ENCODE measurements around the gene SCNN1G.

SCNN1G gene

GRCh38 chr16:23152386-23153178 is 30.0 kb upstream of the SCNN1G start:
- Histone ChIP-seq H3K27me3 (ENCODE audit: control insufficient read depth, insufficient read depth, low read length, poor library complexity, severe bottlenecking) (peaks cover 18% of the 10 kb centered on the region), H3K9me3 (ENCODE audit: control insufficient read depth, low read length) (no peaks in the 10 kb centered on the region), H3K4me3 (ENCODE audit: insufficient read depth, low read depth, low read length) (no peak overlapping the region), H3K36me3 (ENCODE audit: control insufficient read depth, insufficient read depth, low read length) (no peaks in the 10 kb centered on the region), H3K27ac (ENCODE audit: insufficient read depth, low read depth, low read length, poor library complexity, severe bottlenecking) (no peak overlapping the region), H3K4me1 (ENCODE audit: control insufficient read depth, insufficient read depth, low read length) (peaks cover 3% of the 10 kb centered on the region)
- WGBS, 2 experiments = 91 to 92% methylated on average over 12 of the region's 12 CpGs

- Histone ChIP-seq H3K27me3 (ENCODE audit: control insufficient read depth, insufficient read depth, low read length, poor library complexity, severe bottlenecking) (peaks cover 10% of the 10 kb centered on the region), H3K4me1 (ENCODE audit: control insufficient read depth, insufficient read depth, low read length) (no peaks in the 10 kb centered on the region), H3K4me3 (ENCODE audit: insufficient read depth, low read depth, low read length) (no peak overlapping the region), H3K27ac (ENCODE audit: insufficient read depth, low read depth, low read length, poor library complexity, severe bottlenecking) (no peak overlapping the region), H3K36me3 (ENCODE audit: control insufficient read depth, insufficient read depth, low read length) (no peaks in the 10 kb centered on the region), H3K9me3 (ENCODE audit: control insufficient read depth, low read length) (no peaks in the 10 kb centered on the region)
- 36 to 38% methylated on average over 7 of the region's 7 CpGs for WGBS, 2 experiments
These were observed 27.0 kb upstream of the SCNN1G start for GRCh38 chr16:23155445-23156049.

DNA sequence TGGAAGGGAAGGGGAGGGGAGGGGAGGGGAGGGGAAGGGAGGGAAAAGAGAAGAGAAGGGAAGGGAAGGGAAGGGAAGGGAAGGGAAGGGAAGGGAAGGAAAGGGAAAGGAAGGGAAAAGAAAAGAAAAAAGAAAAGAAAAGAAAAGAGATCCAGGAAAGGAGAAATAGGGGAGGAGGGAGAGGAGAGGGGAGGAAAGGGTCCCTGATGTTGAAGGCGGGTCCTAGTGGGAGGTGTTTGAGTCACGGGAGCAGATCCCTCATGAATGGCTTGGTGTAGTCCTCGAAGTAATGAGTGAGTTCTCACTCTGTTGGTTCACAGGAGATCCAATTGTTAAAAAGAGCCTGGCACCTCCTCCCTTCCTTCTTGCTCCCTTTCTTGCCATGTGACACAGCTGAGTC is 26.4 kb upstream of the SCNN1G start:
- 75 to 83% methylated on average over 3 of the region's 3 CpGs for WGBS, 2 experiments
- Histone ChIP-seq H3K9me3 (ENCODE audit: control insufficient read depth, low read length) (no peaks in the 10 kb centered on the region), H3K36me3 (ENCODE audit: control insufficient read depth, insufficient read depth, low read length) (no peaks in the 10 kb centered on the region), H3K4me3 (ENCODE audit: insufficient read depth, low read depth, low read length) (no peak overlapping the region), H3K27ac (ENCODE audit: insufficient read depth, low read depth, low read length, poor library complexity, severe bottlenecking) (no peak overlapping the region), H3K27me3 (ENCODE audit: control insufficient read depth, insufficient read depth, low read length, poor library complexity, severe bottlenecking) (peaks cover 4% of the 10 kb centered on the region), H3K4me1 (ENCODE audit: control insufficient read depth, insufficient read depth, low read length) (no peaks in the 10 kb centered on the region)

DNA sequence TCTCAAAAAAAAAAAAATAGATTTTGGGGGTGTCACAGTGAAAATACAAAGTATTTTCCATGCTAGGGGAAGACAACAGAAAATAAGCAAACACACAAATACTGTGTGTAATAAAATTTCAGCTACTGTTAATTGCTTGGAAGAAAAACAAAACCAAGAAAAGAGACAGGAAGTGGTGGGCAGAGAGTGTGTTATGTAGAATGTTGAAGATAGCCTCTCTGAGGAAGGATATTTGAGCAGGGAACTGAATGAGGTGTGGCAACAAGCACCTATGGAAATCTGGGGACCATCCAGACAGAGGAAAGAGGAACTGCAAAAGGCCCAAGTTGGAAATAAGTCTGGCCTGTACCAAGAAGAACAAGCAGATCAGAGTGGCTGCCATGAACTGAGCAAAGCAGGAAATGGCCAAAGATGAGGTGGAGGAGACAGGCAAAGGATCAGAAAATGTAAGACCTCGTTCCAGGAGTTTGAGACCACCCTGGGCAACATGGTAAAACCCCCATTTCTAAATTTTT is 25.5 kb upstream of the SCNN1G start:
- no peak overlapping the region for H3K4me3 ChIP-seq (ENCODE audit: insufficient read depth, low read depth, low read length)
- H3K36me3 ChIP-seq (ENCODE audit: control insufficient read depth, insufficient read depth, low read length) = no peaks in the 10 kb centered on the region
- H3K9me3 ChIP-seq (ENCODE audit: control insufficient read depth, low read length) = no peaks in the 10 kb centered on the region
- H3K4me1 ChIP-seq (ENCODE audit: control insufficient read depth, insufficient read depth, low read length) = no peaks in the 10 kb centered on the region
- WGBS, 2 experiments = 70 to 83% methylated on average over 1 of the region's 1 CpG
- no peak overlapping the region for H3K27ac ChIP-seq (ENCODE audit: insufficient read depth, low read depth, low read length, poor library complexity, severe bottlenecking)
- H3K27me3 ChIP-seq (ENCODE audit: control insufficient read depth, insufficient read depth, low read length, poor library complexity, severe bottlenecking) = peaks cover 3% of the 10 kb centered on the region

DNA sequence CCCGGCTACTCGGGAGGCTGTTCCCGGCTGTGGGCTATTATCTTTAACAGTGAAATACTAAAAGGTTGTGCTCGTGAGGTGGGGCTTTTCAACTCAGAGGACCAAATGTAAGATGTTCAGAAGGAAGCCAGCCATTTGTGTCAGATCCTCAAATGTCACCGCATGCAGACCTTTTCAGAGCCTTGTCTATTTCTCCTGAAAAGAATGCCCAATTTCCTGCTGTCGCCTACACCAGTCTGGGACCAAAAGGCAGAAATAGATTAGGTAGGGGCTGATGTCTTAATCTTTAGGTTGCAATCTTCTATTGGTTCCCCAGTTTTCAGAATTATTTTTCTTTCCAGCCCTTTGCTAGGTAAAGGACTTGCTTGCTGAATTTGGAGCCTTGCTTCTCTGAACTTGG is 24.4 kb upstream of the SCNN1G start:
- WGBS, 2 experiments = 93 to 95% methylated on average over 6 of the region's 6 CpGs
- Histone ChIP-seq H3K27ac (ENCODE audit: insufficient read depth, low read depth, low read length, poor library complexity, severe bottlenecking) (no peak overlapping the region), H3K36me3 (ENCODE audit: control insufficient read depth, insufficient read depth, low read length) (no peaks in the 10 kb centered on the region), H3K27me3 (ENCODE audit: control insufficient read depth, insufficient read depth, low read length, poor library complexity, severe bottlenecking) (no peaks in the 10 kb centered on the region), H3K4me1 (ENCODE audit: control insufficient read depth, insufficient read depth, low read length) (no peaks in the 10 kb centered on the region), H3K9me3 (ENCODE audit: control insufficient read depth, low read length) (no peaks in the 10 kb centered on the region), H3K4me3 (ENCODE audit: insufficient read depth, low read depth, low read length) (no peak overlapping the region)

- Histone ChIP-seq H3K36me3 (ENCODE audit: control insufficient read depth, insufficient read depth, low read length) (no peaks in the 10 kb centered on the region), H3K4me3 (ENCODE audit: insufficient read depth, low read depth, low read length) (no peak overlapping the region), H3K4me1 (ENCODE audit: control insufficient read depth, insufficient read depth, low read length) (no peaks in the 10 kb centered on the region), H3K27me3 (ENCODE audit: control insufficient read depth, insufficient read depth, low read length, poor library complexity, severe bottlenecking) (no peaks in the 10 kb centered on the region), H3K9me3 (ENCODE audit: control insufficient read depth, low read length) (no peaks in the 10 kb centered on the region), H3K27ac (ENCODE audit: insufficient read depth, low read depth, low read length, poor library complexity, severe bottlenecking) (no peak overlapping the region)
- 87 to 91% methylated on average over 4 of the region's 4 CpGs for WGBS, 2 experiments
These were observed 22.5 kb upstream of the SCNN1G start for GRCh38 chr16:23160082-23160481.

- no peak overlapping the region for H3K27ac ChIP-seq (ENCODE audit: insufficient read depth, low read depth, low read length, poor library complexity, severe bottlenecking)
- no peaks in the 10 kb centered on the region for H3K4me1 ChIP-seq (ENCODE audit: control insufficient read depth, insufficient read depth, low read length)
- no peaks in the 10 kb centered on the region for H3K36me3 ChIP-seq (ENCODE audit: control insufficient read depth, insufficient read depth, low read length)
- WGBS, 2 experiments = 76 to 94% methylated on average over 3 of the region's 3 CpGs
- no peak overlapping the region for H3K4me3 ChIP-seq (ENCODE audit: insufficient read depth, low read depth, low read length)
- H3K9me3 ChIP-seq (ENCODE audit: control insufficient read depth, low read length) = no peaks in the 10 kb centered on the region
- no peaks in the 10 kb centered on the region for H3K27me3 ChIP-seq (ENCODE audit: control insufficient read depth, insufficient read depth, low read length, poor library complexity, severe bottlenecking)
These were observed 22.0 kb upstream of the SCNN1G start for GRCh38 chr16:23160574-23160973.

DNA sequence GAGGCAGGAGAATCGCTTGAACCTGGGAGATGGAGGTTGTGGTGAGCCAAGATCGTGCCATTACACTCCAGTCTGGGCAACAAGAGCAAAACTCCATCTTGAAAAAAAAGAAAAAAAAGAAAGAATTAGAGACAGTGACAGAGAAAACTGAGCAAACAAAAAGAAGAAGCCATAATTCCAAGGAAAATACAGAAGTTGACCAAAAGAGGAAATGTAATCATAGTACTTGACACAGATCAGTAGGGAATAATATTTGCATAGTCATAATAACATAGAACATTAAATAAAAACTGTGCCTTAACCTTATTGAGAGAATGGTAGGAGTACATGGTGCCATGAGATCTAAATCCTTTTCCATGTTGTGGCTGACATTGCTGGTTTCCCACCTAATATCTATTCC is 18.6 kb upstream of the SCNN1G start:
- Histone ChIP-seq H3K27me3 (ENCODE audit: control insufficient read depth, insufficient read depth, low read length, poor library complexity, severe bottlenecking) (no peaks in the 10 kb centered on the region), H3K4me1 (ENCODE audit: control insufficient read depth, insufficient read depth, low read length) (no peaks in the 10 kb centered on the region), H3K27ac (ENCODE audit: insufficient read depth, low read depth, low read length, poor library complexity, severe bottlenecking) (no peak overlapping the region), H3K4me3 (ENCODE audit: insufficient read depth, low read depth, low read length) (no peak overlapping the region), H3K9me3 (ENCODE audit: control insufficient read depth, low read length) (no peaks in the 10 kb centered on the region), H3K36me3 (ENCODE audit: control insufficient read depth, insufficient read depth, low read length) (no peaks in the 10 kb centered on the region)
- 97 to 100% methylated on average over 2 of the region's 2 CpGs for WGBS, 2 experiments

DNA sequence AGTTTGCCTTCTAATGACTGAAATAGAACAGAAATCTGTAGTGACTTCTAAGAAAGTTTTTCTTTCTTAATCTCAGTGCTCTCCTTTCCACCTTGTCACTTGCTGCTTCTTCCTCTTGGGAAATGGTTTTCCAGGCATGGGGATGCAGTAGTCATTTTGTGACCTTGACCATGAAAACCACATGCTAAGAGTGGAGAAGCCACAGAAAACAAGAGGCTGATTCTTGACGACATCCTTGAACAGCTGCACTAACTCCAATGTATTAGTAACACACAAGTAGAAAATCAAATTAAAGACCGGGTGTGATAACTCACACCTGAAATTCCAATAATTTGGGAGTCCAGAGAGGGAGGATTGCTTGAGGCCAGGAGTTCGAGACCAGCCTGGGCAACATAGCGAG is 17.8 kb upstream of the SCNN1G start:
- H3K4me1 ChIP-seq (ENCODE audit: control insufficient read depth, insufficient read depth, low read length) = no peaks in the 10 kb centered on the region
- WGBS, 2 experiments = 73 to 80% methylated on average over 2 to 4 of the region's 4 CpGs
- no peak overlapping the region for H3K27ac ChIP-seq (ENCODE audit: insufficient read depth, low read depth, low read length, poor library complexity, severe bottlenecking)
- H3K27me3 ChIP-seq (ENCODE audit: control insufficient read depth, insufficient read depth, low read length, poor library complexity, severe bottlenecking) = no peaks in the 10 kb centered on the region
- H3K4me3 ChIP-seq (ENCODE audit: insufficient read depth, low read depth, low read length) = no peak overlapping the region
- no peaks in the 10 kb centered on the region for H3K36me3 ChIP-seq (ENCODE audit: control insufficient read depth, insufficient read depth, low read length)
- peaks cover 2% of the 10 kb centered on the region for H3K9me3 ChIP-seq (ENCODE audit: control insufficient read depth, low read length)

DNA sequence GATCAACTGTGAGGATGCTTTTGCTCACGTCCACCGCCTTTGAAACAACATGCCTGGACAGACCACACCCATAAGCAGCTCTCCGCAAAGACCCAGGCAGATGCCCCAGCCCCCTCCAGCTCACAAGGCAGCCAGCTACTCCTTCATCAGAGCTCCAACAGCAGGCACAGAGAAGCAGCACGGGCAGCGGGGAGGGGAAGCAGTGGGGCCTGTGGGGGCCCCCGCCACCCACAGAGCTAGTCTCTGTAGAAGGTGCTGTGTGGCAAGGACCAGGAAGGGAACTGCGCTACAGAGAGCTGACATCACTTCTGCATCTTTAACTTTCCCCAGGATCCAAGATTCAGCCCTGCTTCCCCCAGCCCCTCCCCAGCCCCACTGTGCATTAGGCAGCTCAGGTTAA is 10.0 kb upstream of the SCNN1G start:
- H3K27me3 ChIP-seq (ENCODE audit: control insufficient read depth, insufficient read depth, low read length, poor library complexity, severe bottlenecking) = no peaks in the 10 kb centered on the region
- no peaks in the 10 kb centered on the region for H3K4me1 ChIP-seq (ENCODE audit: control insufficient read depth, insufficient read depth, low read length)
- H3K27ac ChIP-seq (ENCODE audit: insufficient read depth, low read depth, low read length, poor library complexity, severe bottlenecking) = no peak overlapping the region
- no peaks in the 10 kb centered on the region for H3K36me3 ChIP-seq (ENCODE audit: control insufficient read depth, insufficient read depth, low read length)
- H3K4me3 ChIP-seq (ENCODE audit: insufficient read depth, low read depth, low read length) = no peak overlapping the region
- WGBS, 2 experiments = 51 to 60% methylated on average over 7 of the region's 7 CpGs
- peaks cover 2% of the 10 kb centered on the region for H3K9me3 ChIP-seq (ENCODE audit: control insufficient read depth, low read length)

Data from ectodermal cell (in vitro differentiated cells).